Measurements from ENCODE around the gene CNTROB. TPM values are rescaled to one million over a fixed set of nuclear protein-coding genes. Genes with fewer than 3 reads are reported as not detected.

The CNTROB gene
- total and polyA plus RNA-seq, 2 of the 4 experiments (the other 2 are of a cell fraction), result 12.7 to 26.4 TPM

- Histone ChIP-seq H2BK20ac (ENCODE audit: low read depth, low read length) (no peak overlapping the region), H4K5ac (ENCODE audit: low read depth, low read length) (no peak overlapping the region), H3K4me3 (ENCODE audit: insufficient read depth, low read depth, low read length) (no peak overlapping the region), H2BK120ac (ENCODE audit: low read depth, low read length) (no peak overlapping the region), H2BK5ac (ENCODE audit: low read depth, low read length, poor library complexity, severe bottlenecking) (no peak overlapping the region), H4K20me1 (ENCODE audit: insufficient read depth, low read length) (peaks cover 8% of the 10 kb centered on the region), H3K9me3 (ENCODE audit: control insufficient read depth, insufficient read depth, low read length) (no peaks in the 10 kb centered on the region), H3K27ac (ENCODE audit: insufficient read depth, low read length) (no peak overlapping the region), H3K4ac (ENCODE audit: low read depth, low read length) (no peak overlapping the region), H2AFZ (replicated peaks; ENCODE audit: low read length, poor library complexity) (no peak overlapping the region), H2BK15ac (ENCODE audit: low read depth, low read length) (no peak overlapping the region), H3K27me3 (ENCODE audit: control insufficient read depth, insufficient read depth, low read length) (no peaks in the 10 kb centered on the region), H2AK5ac (ENCODE audit: low read depth, low read length) (no peak overlapping the region), H3K56ac (ENCODE audit: extremely low read depth, insufficient read depth, low read length) (no peak overlapping the region), H3K36me3 (ENCODE audit: control insufficient read depth, insufficient read depth, low read length) (peaks cover 60% of the 10 kb centered on the region), H3K4me1 (ENCODE audit: control insufficient read depth, insufficient read depth, low read length) (peaks cover 8% of the 10 kb centered on the region), H2AK9ac (replicated peaks; ENCODE audit: low read depth, low read length, poor library complexity) (no peak overlapping the region), H3K14ac (replicated peaks; ENCODE audit: low read depth, low read length) (no peak overlapping the region), H4K8ac (ENCODE audit: low read depth in 2 of 2, low read length in 2 of 2) (no peak overlapping the region), H4K91ac (ENCODE audit: insufficient read depth, low read depth, low read length) (no peak overlapping the region), H3K18ac (ENCODE audit: low read depth, low read length) (no peak overlapping the region), H3K23ac (ENCODE audit: low read depth, low read length) (no peak overlapping the region), H3K9me1 (ENCODE audit: insufficient read depth, low read length) (peaks cover 7% of the 10 kb centered on the region; the same call in 1 of the 2 replicates), H3K4me2 (ENCODE audit: low read depth, low read length) (no peak overlapping the region), H3K79me1 (ENCODE audit: low read depth in 1 of 2, low read length in 2 of 2) (peaks cover 4 to 47% of the 10 kb centered on the region in 2 experiments; a peak in 3 of 4 replicates), H3K9ac (ENCODE audit: low read depth, low read length) (no peak overlapping the region)
- ATAC-seq (ENCODE audit: low read depth), result no peak
- no peak for DNase-seq
- in situ Hi-C loops (cut with MboI; ENCODE audit: low sequenced_read_pairs) (no loop called here), intact Hi-C loops (cut with micrococcal nuclease) (no loop called here), dilution Hi-C loops (cut with HindIII; ENCODE audit: low sequenced_read_pairs, unreplicated experiment) (no loop called here)
- WGBS, 2 experiments (ENCODE audit: extremely low coverage in 2 of 2, insufficient read length in 1 of 2), result 80% methylated on average over 1 of the region's 9 CpGs; no CpG with 5 or more reads in 1 of the 2 experiments
- ChIA-PET CTCF (no interaction called here), POLR2A (ENCODE audit: unreplicated experiment) (no interaction called here)
- TSS peak; percentile 79 for BruUV-seq (replicated peaks)
- TF ChIP-seq RFX5 (IDR thresholded peaks at IDR 0.05; ENCODE audit: low read depth, low read length) (no peak), FOS (IDR thresholded peaks at IDR 0.05; ENCODE audit: low read depth, low read length) (no peak), SMC3 (IDR thresholded peaks at IDR 0.05; ENCODE audit: low read depth, low read length) (no peak), BHLHE40 (IDR thresholded peaks at IDR 0.05; ENCODE audit: low read depth, low read length) (no peak), NFE2L2 (IDR thresholded peaks at IDR 0.05; ENCODE audit: low read depth, low read length) (no peak), MAZ (IDR thresholded peaks at IDR 0.05; ENCODE audit: borderline replicate concordance, low read depth, low read length) (no peak), CTCF (conservative IDR thresholded peaks at IDR 0.05; ENCODE audit: low read depth, low read length) (no peak), CEBPB (IDR thresholded peaks at IDR 0.05; ENCODE audit: low read depth, low read length) (no peak), MXI1 (IDR thresholded peaks at IDR 0.05; ENCODE audit: borderline replicate concordance, low read depth, low read length) (no peak)
- TF ChIP-seq, protein P1, sequence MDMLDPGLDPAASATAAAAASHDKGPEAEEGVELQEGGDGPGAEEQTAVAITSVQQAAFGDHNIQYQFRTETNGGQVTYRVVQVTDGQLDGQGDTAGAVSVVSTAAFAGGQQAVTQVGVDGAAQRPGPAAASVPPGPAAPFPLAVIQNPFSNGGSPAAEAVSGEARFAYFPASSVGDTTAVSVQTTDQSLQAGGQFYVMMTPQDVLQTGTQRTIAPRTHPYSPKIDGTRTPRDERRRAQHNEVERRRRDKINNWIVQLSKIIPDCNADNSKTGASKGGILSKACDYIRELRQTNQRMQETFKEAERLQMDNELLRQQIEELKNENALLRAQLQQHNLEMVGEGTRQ (IDR thresholded peaks at IDR 0.05; ENCODE audit: low read depth, low read length), result no peak
- TF ChIP-seq, protein P2, sequence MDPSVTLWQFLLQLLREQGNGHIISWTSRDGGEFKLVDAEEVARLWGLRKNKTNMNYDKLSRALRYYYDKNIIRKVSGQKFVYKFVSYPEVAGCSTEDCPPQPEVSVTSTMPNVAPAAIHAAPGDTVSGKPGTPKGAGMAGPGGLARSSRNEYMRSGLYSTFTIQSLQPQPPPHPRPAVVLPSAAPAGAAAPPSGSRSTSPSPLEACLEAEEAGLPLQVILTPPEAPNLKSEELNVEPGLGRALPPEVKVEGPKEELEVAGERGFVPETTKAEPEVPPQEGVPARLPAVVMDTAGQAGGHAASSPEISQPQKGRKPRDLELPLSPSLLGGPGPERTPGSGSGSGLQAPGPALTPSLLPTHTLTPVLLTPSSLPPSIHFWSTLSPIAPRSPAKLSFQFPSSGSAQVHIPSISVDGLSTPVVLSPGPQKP (IDR thresholded peaks at IDR 0.05; ENCODE audit: borderline replicate concordance, low read depth, low read length), result no peak
Observed at GRCh38 chr17:7894226-7894625, 37.8 kb upstream of the CNTROB start.
